A673 (cell line): ENCODE measurements around the gene LPP. TPM values are rescaled to one million over a fixed set of nuclear protein-coding genes. Genes with fewer than 3 reads are reported as not detected.

Experiments
- BruUV-seq: library from RNA; stranded (reverse); fragments of 400-500 nt; replicated peaks from 2 replicates; lab custom pipeline; 2021; lab: Mats Ljungman, UMichigan
- CTCF ChIA-PET: fragments of 300-600 bp; sonication (Branson Sonifier 250); formaldehyde crosslinking; loops from one replicate; lab custom pipeline; 2022; ENCODE audit warnings: antibody characterized with exemption; lab: Charles Lee
- POLR2A ChIA-PET: fragments of 300-600 bp; sonication (Branson Sonifier 250); formaldehyde crosslinking; loops from one replicate; lab custom pipeline; 2022; ENCODE audit warnings: antibody characterized with exemption; ENCODE audit not compliant: low non-redundant PET; lab: Charles Lee
- DNase-seq: peaks from one replicate; pipeline ENCODE4 v3.0.0-alpha.2; 2015; ENCODE audit warnings: low spot score
- H3K27ac ChIP-seq: fragments of 200-600 bp; sonication (generic); 2 replicates; pipeline ENCODE4 v1.5.1; 2016; ENCODE audit warnings: mixed run types, low read depth, mild to moderate bottlenecking, mixed read lengths, antibody characterized with exemption, low read length; ENCODE audit not compliant: poor library complexity, severe bottlenecking
- H3K27me3 ChIP-seq: fragments of 200-600 bp; sonication (generic); replicated peaks from 2 replicates; pipeline ENCODE4 v1.6.1; 2017; ENCODE audit warnings: mixed run types, low read depth, mild to moderate bottlenecking, mixed read lengths, antibody characterized with exemption, low read length; ENCODE audit not compliant: insufficient read depth, poor library complexity
- H3K36me3 ChIP-seq: fragments of 200-600 bp; sonication (generic); 2 replicates; pipeline ENCODE4 v1.6.1; 2016; ENCODE audit warnings: mixed run types, mild to moderate bottlenecking, mixed read lengths, antibody characterized with exemption, low read length; ENCODE audit not compliant: insufficient read depth, poor library complexity, severe bottlenecking
- H3K4me1 ChIP-seq: fragments of 200-600 bp; sonication (generic); 2 replicates; pipeline ENCODE4 v1.6.1; 2017; ENCODE audit warnings: mixed run types, mild to moderate bottlenecking, mixed read lengths, antibody characterized with exemption, low read length; ENCODE audit not compliant: insufficient read depth, poor library complexity, severe bottlenecking
- H3K4me3 ChIP-seq: fragments of 200-600 bp; sonication (generic); 2 replicates; pipeline ENCODE4 v1.5.1; 2016; ENCODE audit warnings: low read depth, mixed run types, mild to moderate bottlenecking, mixed read lengths, low read length; ENCODE audit not compliant: poor library complexity, severe bottlenecking
- H3K9me3 ChIP-seq: fragments of 200-600 bp; sonication (generic); 2 replicates; pipeline ENCODE4 v1.6.1; 2016; ENCODE audit warnings: mixed run types, low read depth, mild to moderate bottlenecking, mixed read lengths, antibody characterized with exemption, low read length; ENCODE audit not compliant: poor library complexity, severe bottlenecking
- EZH2 ChIP-seq: fragments of 200-600 bp; sonication (generic); IDR thresholded peaks from 2 replicates; pipeline ENCODE4 v1.6.1; 2017; ENCODE audit warnings: borderline replicate concordance, low read depth, mild to moderate bottlenecking, mixed read lengths, antibody characterized with exemption, low read length; ENCODE audit not compliant: poor library complexity, severe bottlenecking
- intact Hi-C: fragments of 100-400 bp; cut with micrococcal nuclease; formaldehyde crosslinking; loops from one replicate; pipeline ENCODE4 v1.10.0; 2022; ENCODE audit not compliant: unreplicated experiment
- total RNA-seq: library from RNA; stranded (reverse); gene quantifications from 2 replicates; pipeline ENCODE4 v1.2.3, GENCODE V29; 2021
- TF ChIP-seq, protein P1 (sequence below): fragments of 300-800, 200-600 bp; sonication (generic); conservative IDR thresholded peaks from 2 replicates; pipeline ENCODE4 v1.5.1; 2017; ENCODE audit warnings: low read depth, mild to moderate bottlenecking, antibody characterized with exemption, low read length, moderate library complexity, mixed read lengths

The LPP gene
- total RNA-seq, 1 experiment from 2014 or later = 39.7 TPM

DNA sequence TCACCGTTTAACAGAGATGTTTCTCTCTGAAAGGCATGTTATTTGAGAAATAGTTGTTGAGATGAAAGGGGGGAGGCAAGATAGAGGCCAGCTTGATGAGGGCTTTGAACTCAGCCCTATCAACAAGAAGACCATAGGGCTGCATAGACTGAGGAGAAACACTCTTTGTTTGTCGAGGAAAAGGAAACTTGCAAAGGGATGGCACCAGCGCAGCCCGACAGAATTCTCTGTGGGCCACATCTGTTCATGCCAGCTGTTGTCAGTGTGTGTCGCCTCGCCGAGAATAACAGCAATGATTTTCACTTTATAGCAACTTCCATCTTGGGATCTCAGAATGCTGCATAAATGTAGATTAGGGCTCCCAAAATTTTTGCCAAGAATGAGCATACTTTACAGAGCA is 539.5 kb downstream of the LPP start:
- intact Hi-C loops = no loop called here
- no TSS peak for BruUV-seq
- no peak for DNase-seq
- no peaks in the 10 kb centered on the region for H3K27me3 ChIP-seq
- ChIA-PET POLR2A (no interaction called here), CTCF (no interaction called here)
- H3K27ac ChIP-seq = no peak overlapping the region
- peaks cover 13% of the 10 kb centered on the region for H3K4me1 ChIP-seq
- TF ChIP-seq, protein P1, sequence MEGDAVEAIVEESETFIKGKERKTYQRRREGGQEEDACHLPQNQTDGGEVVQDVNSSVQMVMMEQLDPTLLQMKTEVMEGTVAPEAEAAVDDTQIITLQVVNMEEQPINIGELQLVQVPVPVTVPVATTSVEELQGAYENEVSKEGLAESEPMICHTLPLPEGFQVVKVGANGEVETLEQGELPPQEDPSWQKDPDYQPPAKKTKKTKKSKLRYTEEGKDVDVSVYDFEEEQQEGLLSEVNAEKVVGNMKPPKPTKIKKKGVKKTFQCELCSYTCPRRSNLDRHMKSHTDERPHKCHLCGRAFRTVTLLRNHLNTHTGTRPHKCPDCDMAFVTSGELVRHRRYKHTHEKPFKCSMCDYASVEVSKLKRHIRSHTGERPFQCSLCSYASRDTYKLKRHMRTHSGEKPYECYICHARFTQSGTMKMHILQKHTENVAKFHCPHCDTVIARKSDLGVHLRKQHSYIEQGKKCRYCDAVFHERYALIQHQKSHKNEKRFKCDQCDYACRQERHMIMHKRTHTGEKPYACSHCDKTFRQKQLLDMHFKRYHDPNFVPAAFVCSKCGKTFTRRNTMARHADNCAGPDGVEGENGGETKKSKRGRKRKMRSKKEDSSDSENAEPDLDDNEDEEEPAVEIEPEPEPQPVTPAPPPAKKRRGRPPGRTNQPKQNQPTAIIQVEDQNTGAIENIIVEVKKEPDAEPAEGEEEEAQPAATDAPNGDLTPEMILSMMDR = no peak
- no peak for TF ChIP-seq EZH2
- H3K4me3 ChIP-seq = no peak overlapping the region
- H3K36me3 ChIP-seq = no peaks in the 10 kb centered on the region
- no peaks in the 10 kb centered on the region for H3K9me3 ChIP-seq

DNA sequence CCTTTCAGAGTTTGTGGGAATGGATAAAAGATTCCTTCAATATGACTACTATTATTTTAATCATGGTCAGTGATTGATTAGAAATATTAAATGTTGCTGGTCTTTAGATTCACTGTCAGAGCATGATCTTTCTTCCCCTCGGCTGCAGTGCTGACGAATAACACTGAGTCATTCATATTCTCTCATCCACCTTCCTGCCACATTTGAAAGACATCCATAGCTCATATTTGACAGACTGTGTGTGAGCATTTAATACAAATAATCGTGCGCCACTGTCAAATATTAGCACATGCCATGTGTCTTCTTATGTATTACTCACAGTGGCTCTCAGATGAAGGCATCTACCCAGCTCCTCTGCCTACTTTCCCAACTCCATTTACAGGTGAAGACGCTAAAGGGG is 541.3 kb downstream of the LPP start:
- DNase-seq = no peak
- CTCF ChIA-PET = no interaction called here
- no peak overlapping the region for H3K27ac ChIP-seq
- no peaks in the 10 kb centered on the region for H3K4me1 ChIP-seq
- H3K27me3 ChIP-seq = no peaks in the 10 kb centered on the region
- intact Hi-C loops = no loop called here
- POLR2A ChIA-PET = no interaction called here
- BruUV-seq = no TSS peak
- TF ChIP-seq, protein P1 = no peak
- no peak for TF ChIP-seq EZH2
- no peaks in the 10 kb centered on the region for H3K9me3 ChIP-seq
- H3K36me3 ChIP-seq = no peaks in the 10 kb centered on the region
- H3K4me3 ChIP-seq = no peak overlapping the region

DNA sequence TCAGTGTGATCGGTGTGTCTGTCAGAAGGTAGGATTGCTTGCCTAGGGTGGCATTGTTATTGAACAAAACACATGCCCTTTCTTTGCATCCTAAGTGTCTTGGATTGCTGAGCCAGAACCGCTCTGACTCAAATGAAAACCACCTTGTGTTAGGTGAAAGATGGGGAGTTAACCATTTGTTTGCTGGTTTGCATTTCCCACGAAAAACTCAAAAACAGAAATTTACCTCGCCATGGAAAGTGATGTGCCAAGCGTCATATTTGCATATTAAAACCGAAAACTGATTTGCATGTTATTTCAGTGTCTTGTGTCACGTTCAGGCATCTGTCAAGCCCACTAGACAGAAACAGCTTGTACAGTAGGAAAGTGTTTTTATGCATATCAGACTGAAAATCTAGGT is 543.2 kb downstream of the LPP start:
- BruUV-seq = no TSS peak
- no peaks in the 10 kb centered on the region for H3K9me3 ChIP-seq
- H3K4me1 ChIP-seq = no peaks in the 10 kb centered on the region
- ChIA-PET CTCF (no interaction called here), POLR2A (no interaction called here)
- intact Hi-C loops = no loop called here
- H3K27ac ChIP-seq = no peak overlapping the region
- no peak overlapping the region for H3K4me3 ChIP-seq
- TF ChIP-seq, protein P1 = no peak
- TF ChIP-seq EZH2 = no peak
- no peaks in the 10 kb centered on the region for H3K36me3 ChIP-seq
- H3K27me3 ChIP-seq = no peaks in the 10 kb centered on the region
- DNase-seq = no peak
